KMS-11 (cell line): ENCODE measurements around the gene NECTIN4.

Experiments used
- H2AFZ ChIP-seq: fragments of 200-600 bp; sonication (generic); 2 replicates; pipeline ENCODE4 v1.6.1; 2016; ENCODE audit warnings: antibody characterized with exemption, mixed run types, low read depth
- H3K27ac ChIP-seq: fragments of 200-600 bp; sonication (generic); 2 replicates; pipeline ENCODE4 v1.6.1; 2016; ENCODE audit warnings: mild to moderate bottlenecking, mixed run types
- H3K27me3 ChIP-seq: fragments of 200-600 bp; sonication (generic); 2 replicates; pipeline ENCODE4 v1.6.1; 2017; ENCODE audit warnings: mild to moderate bottlenecking, low read depth, mixed run types, moderate library complexity; ENCODE audit not compliant: insufficient read depth
- H3K36me3 ChIP-seq: fragments of 200-600 bp; sonication (generic); 2 replicates; pipeline ENCODE4 v1.6.1; 2017; ENCODE audit warnings: mild to moderate bottlenecking, mixed run types; ENCODE audit not compliant: insufficient read depth
- H3K4me1 ChIP-seq: fragments of 200-600 bp; sonication (generic); 2 replicates; pipeline ENCODE4 v1.6.1; 2016; ENCODE audit warnings: mild to moderate bottlenecking, low read depth, mixed run types; ENCODE audit not compliant: poor library complexity, severe bottlenecking
- H3K4me2 ChIP-seq: fragments of 200-600 bp; sonication (generic); 2 replicates; pipeline ENCODE4 v1.7.0; 2016; ENCODE audit warnings: mild to moderate bottlenecking, mixed run types
- H3K4me3 ChIP-seq: fragments of 200-600 bp; sonication (generic); IDR thresholded peaks from 2 replicates; pipeline ENCODE4 v1.6.1; 2017; ENCODE audit warnings: low read depth, low read length, mixed read lengths; ENCODE audit not compliant: insufficient read depth
- H3K79me2 ChIP-seq: fragments of 200-600 bp; sonication (generic); 2 replicates; pipeline ENCODE4 v1.6.1; 2016; ENCODE audit warnings: low read depth, mixed run types; ENCODE audit not compliant: insufficient read depth
- H3K9ac ChIP-seq: fragments of 200-600 bp; sonication (generic); 2 replicates; pipeline ENCODE4 v1.6.1; 2016; ENCODE audit warnings: mild to moderate bottlenecking, mixed run types
- H4K20me1 ChIP-seq: fragments of 200-600 bp; sonication (generic); 2 replicates; pipeline ENCODE4 v1.6.1; 2016; ENCODE audit warnings: mild to moderate bottlenecking, mixed run types; ENCODE audit not compliant: insufficient read depth
- CTCF ChIP-seq: fragments of 200-600 bp; sonication (generic); conservative IDR thresholded peaks from 2 replicates; pipeline ENCODE4 v1.6.1; 2017; ENCODE audit warnings: low read depth, mild to moderate bottlenecking, antibody characterized with exemption, low read length, moderate library complexity, mixed read lengths

Gene NECTIN4

GRCh38 chr1:161096530-161096929, 7.2 kb upstream of the NECTIN4 start:
- H3K4me3 ChIP-seq: no peak overlapping the region
- peaks cover 4% of the 10 kb centered on the region; the same call in 1 of the 2 replicates for H3K36me3 ChIP-seq
- H3K9ac ChIP-seq: no peak overlapping the region
- no peaks in the 10 kb centered on the region for H3K27me3 ChIP-seq
- no peak for TF ChIP-seq CTCF
- H3K27ac ChIP-seq: no peak overlapping the region
- H3K4me2 ChIP-seq: no peak overlapping the region
- H2AFZ ChIP-seq: no peak overlapping the region
- no peaks in the 10 kb centered on the region for H4K20me1 ChIP-seq
- H3K4me1 ChIP-seq: peaks cover 16% of the 10 kb centered on the region
- no peaks in the 10 kb centered on the region for H3K79me2 ChIP-seq

GRCh38 chr1:161096015-161096414, 6.7 kb upstream of the NECTIN4 start:
- Histone ChIP-seq H2AFZ (no peak overlapping the region), H3K27me3 (no peaks in the 10 kb centered on the region), H3K9ac (no peak overlapping the region), H3K27ac (no peak overlapping the region), H3K4me1 (peaks cover 16% of the 10 kb centered on the region), H4K20me1 (no peaks in the 10 kb centered on the region), H3K4me3 (no peak overlapping the region), H3K36me3 (peaks cover 4% of the 10 kb centered on the region; the same call in 1 of the 2 replicates), H3K79me2 (no peaks in the 10 kb centered on the region), H3K4me2 (no peak overlapping the region)
- no peak for TF ChIP-seq CTCF

GRCh38 chr1:161095230-161095629, 5.9 kb upstream of the NECTIN4 start:
- Histone ChIP-seq H2AFZ (no peak overlapping the region), H3K4me1 (peaks cover 16% of the 10 kb centered on the region), H3K79me2 (no peaks in the 10 kb centered on the region), H3K4me2 (no peak overlapping the region), H3K27ac (no peak overlapping the region), H4K20me1 (no peaks in the 10 kb centered on the region), H3K4me3 (no peak overlapping the region), H3K36me3 (no peaks in the 10 kb centered on the region), H3K27me3 (no peaks in the 10 kb centered on the region), H3K9ac (no peak overlapping the region)
- TF ChIP-seq CTCF: no peak

DNA sequence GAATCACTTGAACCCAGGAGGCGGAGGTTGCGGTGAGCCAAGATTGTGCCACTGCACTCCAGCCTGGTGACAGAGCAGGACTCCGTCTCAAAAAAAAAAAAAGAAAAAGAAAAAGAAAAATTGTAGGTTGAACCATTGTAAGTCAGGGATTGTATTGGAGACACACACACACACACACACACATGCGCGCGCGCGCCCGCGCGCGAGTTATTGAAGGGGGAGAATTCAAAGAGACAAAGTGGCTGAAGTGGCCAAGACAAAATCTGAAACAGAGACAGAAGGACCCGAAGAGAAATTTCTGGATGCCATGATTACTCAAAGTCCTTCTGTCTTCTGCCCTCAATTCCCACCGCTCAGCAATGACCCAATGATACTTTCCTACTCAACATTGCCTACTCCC, 5.1 kb upstream of the NECTIN4 start:
- H3K4me1 ChIP-seq: peaks cover 14% of the 10 kb centered on the region
- no peaks in the 10 kb centered on the region for H3K79me2 ChIP-seq
- no peak overlapping the region for H2AFZ ChIP-seq
- no peak for TF ChIP-seq CTCF
- no peaks in the 10 kb centered on the region for H3K27me3 ChIP-seq
- no peak overlapping the region for H3K9ac ChIP-seq
- H3K4me3 ChIP-seq: no peak overlapping the region
- no peak overlapping the region for H3K4me2 ChIP-seq
- H4K20me1 ChIP-seq: no peaks in the 10 kb centered on the region
- no peak overlapping the region for H3K27ac ChIP-seq
- no peaks in the 10 kb centered on the region for H3K36me3 ChIP-seq

DNA sequence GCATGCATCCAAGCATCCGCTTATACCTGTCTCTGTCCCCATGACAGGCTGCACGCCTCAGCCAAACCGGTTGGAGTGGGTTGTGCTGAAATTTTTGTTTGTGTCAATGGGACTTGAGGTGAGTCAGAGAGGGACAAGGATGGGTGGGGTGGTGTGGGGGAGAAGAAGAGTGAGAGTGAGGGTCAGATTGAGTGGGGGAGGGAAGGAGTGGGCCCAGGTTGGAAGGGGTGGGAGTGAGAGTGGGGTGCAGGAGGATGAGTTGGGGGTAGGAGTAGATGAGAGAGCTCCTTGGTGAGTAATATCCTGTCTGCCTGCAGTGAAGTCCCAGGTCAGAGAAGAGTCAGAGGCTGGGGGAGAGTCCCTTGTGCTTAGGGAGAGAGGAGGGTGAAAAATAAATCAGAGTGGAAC, 3.3 kb upstream of the NECTIN4 start:
- H3K79me2 ChIP-seq: no peaks in the 10 kb centered on the region
- no peaks in the 10 kb centered on the region for H3K36me3 ChIP-seq
- peaks cover 7% of the 10 kb centered on the region for H3K4me1 ChIP-seq
- H3K9ac ChIP-seq: no peak overlapping the region
- H3K27me3 ChIP-seq: no peaks in the 10 kb centered on the region
- H4K20me1 ChIP-seq: no peaks in the 10 kb centered on the region
- H3K27ac ChIP-seq: no peak overlapping the region
- no peak for TF ChIP-seq CTCF
- no peak overlapping the region for H2AFZ ChIP-seq
- H3K4me3 ChIP-seq: no peak overlapping the region
- H3K4me2 ChIP-seq: no peak overlapping the region
